HG02943 (cell line): Measurements from ENCODE around the gene NR4A1.

Experiments
- ATAC-seq: cut with Tn5 transposase; IDR thresholded peaks from one replicate; pipeline ENCODE4 v1.9.1; 2021; ENCODE audit warnings: mild to moderate bottlenecking, low read depth, moderate library complexity; ENCODE audit not compliant: unreplicated experiment

NR4A1 gene

GRCh38 chr12:52038447-52038846, 12.8 kb upstream of the NR4A1 start:
- no peak for ATAC-seq

- ATAC-seq = no peak
Observed at GRCh38 chr12:52041035-52041434, 10.2 kb upstream of the NR4A1 start.

- ATAC-seq = no peak
Observed at GRCh38 chr12:52041695-52042123, 9.5 kb upstream of the NR4A1 start.

- no peak for ATAC-seq
Observed at GRCh38 chr12:52042706-52043385, 8.4 kb upstream of the NR4A1 start.

- no peak for ATAC-seq
Observed at GRCh38 chr12:52043386-52044212, 7.6 kb upstream of the NR4A1 start.

GRCh38 chr12:52044292-52044983, 6.8 kb upstream of the NR4A1 start:
- ATAC-seq = no peak

- ATAC-seq = no peak
Observed at GRCh38 chr12:52045794-52046199, 5.4 kb upstream of the NR4A1 start.

GRCh38 chr12:52046859-52047258, 4.4 kb upstream of the NR4A1 start:
- ATAC-seq = no peak

GRCh38 chr12:52049286-52049685, 2.0 kb upstream of the NR4A1 start:
- ATAC-seq = no peak

- ATAC-seq = no peak
Observed at GRCh38 chr12:52049688-52050087, 1.6 kb upstream of the NR4A1 start.

- ATAC-seq = peak; percentile 15
Observed at GRCh38 chr12:52050116-52050757, 1.0 kb upstream of the NR4A1 start.

- no peak for ATAC-seq
Observed at GRCh38 chr12:52052468-52053186, 1.4 kb downstream of the NR4A1 start.

- no peak for ATAC-seq
Observed at GRCh38 chr12:52053536-52054209, 2.4 kb downstream of the NR4A1 start.

- ATAC-seq = no peak
Observed at GRCh38 chr12:52054231-52054832, 3.1 kb downstream of the NR4A1 start.

- no peak for ATAC-seq
Observed at GRCh38 chr12:52054833-52055730, 3.8 kb downstream of the NR4A1 start.

- no peak for ATAC-seq
Observed at GRCh38 chr12:52055731-52056711, 4.8 kb downstream of the NR4A1 start.
